Loucy (cell line): ENCODE results near the gene LRRC14B.

ENCODE experiments used
- CTCF ChIP-seq: fragments of 200-600 bp; sonication (generic); conservative IDR thresholded peaks from 2 replicates; pipeline ENCODE4 v1.5.1; 2014; ENCODE audit warnings: mild to moderate bottlenecking, antibody characterized with exemption, low read length
- EZH2phosphoT487 ChIP-seq: fragments of 200-600 bp; IDR thresholded peaks from 2 replicates; pipeline ENCODE4 v1.6.1; 2018; ENCODE audit warnings: antibody characterized with exemption, mild to moderate bottlenecking, moderate library complexity, borderline replicate concordance

GRCh38 chr5:149745-150485 lies 41.4 kb upstream of the LRRC14B start:
- TF ChIP-seq CTCF, result no peak
- TF ChIP-seq EZH2phosphoT487, result no peak
